Mesothelial cell of epicardium (in vitro differentiated cells): Measurements from ENCODE around the gene ZNF260. TPM values are rescaled to one million over a fixed set of nuclear protein-coding genes. Genes with fewer than 3 reads are reported as not detected.

Experiments
- DNase-seq, 2 experiments: peaks; one replicate each; pipeline ENCODE4 v3.0.0; 2021; ENCODE audit warnings: low spot score in 2 of 2; ENCODE audit not compliant: unreplicated experiment in 2 of 2
- H3K27ac Mint-ChIP-seq: 2 replicates; pipeline ENCODE4 v1.8.0; 2021; ENCODE audit warnings: mixed read lengths
- H3K27me3 Mint-ChIP-seq: 2 replicates; pipeline ENCODE4 v1.8.0; 2021; ENCODE audit warnings: low read depth, mixed read lengths
- H3K36me3 Mint-ChIP-seq: 2 replicates; pipeline ENCODE4 v1.8.0; 2021; ENCODE audit warnings: mixed read lengths
- H3K4me1 Mint-ChIP-seq: 2 replicates; pipeline ENCODE4 v1.8.0; 2021; ENCODE audit warnings: mixed read lengths
- H3K4me3 Mint-ChIP-seq: 2 replicates; pipeline ENCODE4 v1.8.0; 2021; ENCODE audit warnings: mild to moderate bottlenecking, moderate library complexity, mixed read lengths
- H3K9me3 Mint-ChIP-seq: 2 replicates; pipeline ENCODE4 v1.8.0; 2021; ENCODE audit warnings: mixed read lengths
- CTCF ChIP-seq: fragments of 200-600 bp; sonication (generic); IDR thresholded peaks from one replicate; pipeline ENCODE4 v1.5.0; 2021; ENCODE audit warnings: antibody characterized with exemption; ENCODE audit not compliant: unreplicated experiment
- total RNA-seq: library from RNA; stranded (reverse); gene quantifications from 3 replicates; pipeline ENCODE4 v1.2.1, GENCODE V29; 2021

The ZNF260 gene
- total RNA-seq, result 26.7 to 32.8 TPM (median 29.2 TPM) in 3 replicates

- H3K4me1 Mint-ChIP-seq, result peaks cover 13% of the 10 kb centered on the region
- H3K9me3 Mint-ChIP-seq, result peaks cover 22% of the 10 kb centered on the region
- H3K27ac Mint-ChIP-seq, result peak within 1 kb of the TSS; percentile 100
- peaks cover 32% of the 10 kb centered on the region for H3K36me3 Mint-ChIP-seq
- peak; percentile 88 to 94 for DNase-seq
- no peaks in the 10 kb centered on the region for H3K27me3 Mint-ChIP-seq
- no peak for TF ChIP-seq CTCF
- H3K4me3 Mint-ChIP-seq, result peak within 1 kb of the TSS; percentile 98
Measured at GRCh38 chr19:36528194-36528920, at the start of gene ZNF260. Gene ZNF260, minus strand, starts transcription at chr19:36528271. Its CDS starts 13,033 bp downstream, at chr19:36515238.

- Mint-ChIP-seq H3K36me3 (peaks cover 39% of the 10 kb centered on the region), H3K27me3 (no peaks in the 10 kb centered on the region), H3K27ac (no peak overlapping the region), H3K4me1 (peaks cover 17% of the 10 kb centered on the region), H3K4me3 (no peak overlapping the region), H3K9me3 (peaks cover 15% of the 10 kb centered on the region)
- no peak for DNase-seq
- TF ChIP-seq CTCF, result no peak
Measured at GRCh38 chr19:36577271-36577996, 49.4 kb upstream of the ZNF260 start.

- H3K36me3 Mint-ChIP-seq, result peaks cover 20% of the 10 kb centered on the region
- H3K9me3 Mint-ChIP-seq, result no peaks in the 10 kb centered on the region
- peak overlapping the region; percentile 91 for H3K4me3 Mint-ChIP-seq
- peaks cover 25% of the 10 kb centered on the region for H3K4me1 Mint-ChIP-seq
- no peaks in the 10 kb centered on the region for H3K27me3 Mint-ChIP-seq
- TF ChIP-seq CTCF, result no peak
- DNase-seq, result no peak
- peak overlapping the region; percentile 97 for H3K27ac Mint-ChIP-seq
Measured at GRCh38 chr19:36574741-36575140, 46.7 kb upstream of the ZNF260 start.

GRCh38 chr19:36573895-36574720, 46.0 kb upstream of the ZNF260 start:
- no peaks in the 10 kb centered on the region for H3K27me3 Mint-ChIP-seq
- peaks cover 17% of the 10 kb centered on the region for H3K36me3 Mint-ChIP-seq
- H3K27ac Mint-ChIP-seq, result peak overlapping the region; percentile 97
- no peak for DNase-seq
- TF ChIP-seq CTCF, result no peak
- H3K9me3 Mint-ChIP-seq, result no peaks in the 10 kb centered on the region
- peaks cover 25% of the 10 kb centered on the region for H3K4me1 Mint-ChIP-seq
- peak overlapping the region; percentile 91 for H3K4me3 Mint-ChIP-seq

- Mint-ChIP-seq H3K9me3 (no peaks in the 10 kb centered on the region), H3K36me3 (peaks cover 19% of the 10 kb centered on the region), H3K4me3 (peak within 1 kb of the TSS; percentile 91), H3K27me3 (no peaks in the 10 kb centered on the region), H3K4me1 (peaks cover 25% of the 10 kb centered on the region), H3K27ac (peak within 1 kb of the TSS; percentile 97)
- TF ChIP-seq CTCF, result no peak
- peak; percentile 58 to 79 for DNase-seq
Measured at GRCh38 chr19:36573020-36573894, 45.2 kb upstream of the ZNF260 start, which contains the start of gene ZNF529. Gene ZNF529, minus strand, starts transcription at chr19:36573292. Its CDS starts 946 bp downstream, at chr19:36572346.
